Midbrain (tissue), 1 donor: ENCODE data around the gene DENND1A.

Experiments used
- DNase-seq: peaks from one replicate; lab custom pipeline; 2025; lab: John Stamatoyannopoulos, UW

Gene DENND1A

GRCh38 chr9:123530244-123530643 lies 399.7 kb downstream of the DENND1A start:
- DNase-seq: no peak

GRCh38 chr9:123528501-123528900 lies 401.4 kb downstream of the DENND1A start:
- DNase-seq: no peak

- no peak for DNase-seq
These were observed 401.9 kb downstream of the DENND1A start for GRCh38 chr9:123527981-123528380.

GRCh38 chr9:123525957-123526356 lies 404.0 kb downstream of the DENND1A start:
- DNase-seq: no peak

- no peak for DNase-seq
These were observed 404.5 kb downstream of the DENND1A start for GRCh38 chr9:123525424-123525823.

GRCh38 chr9:123524866-123525265 lies 405.1 kb downstream of the DENND1A start:
- DNase-seq: no peak

- DNase-seq: no peak
These were observed 406.1 kb downstream of the DENND1A start for GRCh38 chr9:123523845-123524244.

GRCh38 chr9:123523001-123523400 lies 406.9 kb downstream of the DENND1A start:
- DNase-seq: no peak

- no peak for DNase-seq
These were observed 407.7 kb downstream of the DENND1A start for GRCh38 chr9:123522251-123522650.

- no peak for DNase-seq
These were observed 411.6 kb downstream of the DENND1A start for GRCh38 chr9:123518338-123518737.

- no peak for DNase-seq
These were observed 412.4 kb downstream of the DENND1A start for GRCh38 chr9:123517512-123517911.

- DNase-seq: no peak
These were observed 415.2 kb downstream of the DENND1A start for GRCh38 chr9:123514766-123515165.

GRCh38 chr9:123513554-123513953 lies 416.4 kb downstream of the DENND1A start:
- DNase-seq: no peak

GRCh38 chr9:123511326-123512277 lies 418.3 kb downstream of the DENND1A start:
- peak; percentile 15 for DNase-seq

GRCh38 chr9:123509646-123510045 lies 420.3 kb downstream of the DENND1A start:
- DNase-seq: no peak

GRCh38 chr9:123508048-123508447 lies 421.9 kb downstream of the DENND1A start:
- no peak for DNase-seq

GRCh38 chr9:123505496-123505895 lies 424.4 kb downstream of the DENND1A start:
- DNase-seq: no peak

- DNase-seq: no peak
These were observed 429.6 kb downstream of the DENND1A start for GRCh38 chr9:123500336-123500735.

GRCh38 chr9:123497830-123498229 lies 432.1 kb downstream of the DENND1A start:
- no peak for DNase-seq

- no peak for DNase-seq
These were observed 434.2 kb downstream of the DENND1A start for GRCh38 chr9:123495731-123496130.

GRCh38 chr9:123493627-123494026 lies 436.3 kb downstream of the DENND1A start:
- DNase-seq: no peak

- DNase-seq: no peak
These were observed 439.2 kb downstream of the DENND1A start for GRCh38 chr9:123490688-123491087.

GRCh38 chr9:123488722-123489321 lies 441.1 kb downstream of the DENND1A start:
- no peak for DNase-seq
